Tibial nerve (tissue), 3 donors: Measurements from ENCODE around the gene RAB8A.

ENCODE experiments used
- CTCF ChIP-seq, 5 experiments: fragments of 200-600 bp in 3 of 5; fragments of 450-650 bp in 2 of 5; sonication (generic) in 3 of 5; IDR thresholded peaks; one replicate each; pipeline ENCODE4 v1.5.1; 2016 to 2019; ENCODE audit warnings: antibody characterized with exemption in 5 of 5, mild to moderate bottlenecking in 3 of 5, moderate library complexity in 2 of 5
- POLR2A ChIP-seq, 2 donors: fragments of 450-650 bp; IDR thresholded peaks; one replicate each; pipeline ENCODE4 v1.6.1; 2017; ENCODE audit warnings: antibody characterized with exemption in 2 of 2, mild to moderate bottlenecking in 2 of 2, moderate library complexity in 2 of 2

GRCh38 chr19:16084067-16084685 is 27.5 kb upstream of the RAB8A start:
- TF ChIP-seq CTCF (IDR thresholded peaks at IDR 0.05) (no peak), POLR2A (IDR thresholded peaks at IDR 0.05) (no peak)
